ENCODE data around the gene UBE2A.

Gene UBE2A

DNA sequence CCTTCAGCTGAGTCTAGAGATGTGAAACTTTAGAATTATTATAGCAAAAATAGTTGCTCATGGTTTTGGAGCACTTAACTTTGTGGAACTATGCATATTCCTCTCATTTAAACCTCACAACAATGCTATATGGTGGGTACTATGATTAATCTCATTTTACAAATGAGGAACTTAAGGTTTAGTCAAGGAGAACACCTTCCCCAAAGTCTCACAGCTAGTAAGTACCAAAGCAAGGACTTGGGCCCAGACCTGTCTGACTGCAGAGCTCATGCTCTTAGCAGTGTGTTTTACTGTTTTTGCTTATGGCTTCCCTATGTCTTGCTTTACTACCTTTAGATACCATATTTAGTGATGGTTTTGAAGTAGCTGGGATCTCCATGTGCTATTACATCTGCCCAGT, 5.1 kb downstream of the UBE2A start:
- no peaks in the 10 kb centered on the region for H3K9me3 ChIP-seq (replicated peaks in 1 of 2; ENCODE audit: control insufficient read depth in 2 of 2, insufficient read depth in 1 of 2, low read depth in 1 of 2, low read length in 2 of 2)
- H3K36me3 ChIP-seq (replicated peaks in 1 of 2; ENCODE audit: control insufficient read depth in 2 of 2, insufficient read depth in 2 of 2, low read length in 2 of 2): peaks cover 0 to 27% of the 10 kb centered on the region in 2 donors
- H3K23ac ChIP-seq (ENCODE audit: low read depth, low read length, poor library complexity): no peak overlapping the region
- no peak overlapping the region for H4K91ac ChIP-seq (ENCODE audit: low read depth, low read length, poor library complexity)
- H3K18ac ChIP-seq (ENCODE audit: low read length): no peak overlapping the region
- no peak overlapping the region for H2AFZ ChIP-seq (ENCODE audit: low read length)
- H3K27me3 ChIP-seq (ENCODE audit: control insufficient read depth in 3 of 3, insufficient read depth in 3 of 3, low read depth in 1 of 3, low read length in 3 of 3): no peaks in the 10 kb centered on the region
- no peak overlapping the region for H3K27ac ChIP-seq (replicated peaks; ENCODE audit: low read length)
- no peak overlapping the region for H2BK120ac ChIP-seq (ENCODE audit: low read depth, low read length)
- H3K4me3 ChIP-seq (ENCODE audit: low read length in 2 of 2): no peak overlapping the region
- H2BK5ac ChIP-seq (ENCODE audit: low read length): no peak overlapping the region
- no peak overlapping the region for H2BK12ac ChIP-seq (ENCODE audit: low read length)
- no peak for DNase-seq (ENCODE audit: low spot score)
- H3K4ac ChIP-seq (ENCODE audit: low read length): no peak overlapping the region
- peaks cover 0 to 2% of the 10 kb centered on the region in 2 donors for H3K4me1 ChIP-seq (ENCODE audit: control insufficient read depth in 2 of 2, insufficient read depth in 1 of 2, low read depth in 1 of 2, low read length in 2 of 2)
- H2BK15ac ChIP-seq (ENCODE audit: low read length): no peak overlapping the region
- no peak overlapping the region for H2AK5ac ChIP-seq (ENCODE audit: low read depth, low read length)
- H3K79me1 ChIP-seq (ENCODE audit: low read depth, low read length): peaks cover 1% of the 10 kb centered on the region
- no peak overlapping the region for H3K14ac ChIP-seq (ENCODE audit: low read length)
- no peak overlapping the region for H4K8ac ChIP-seq (ENCODE audit: low read depth, low read length)
- no peak overlapping the region for H3K9ac ChIP-seq (ENCODE audit: low read depth, low read length, poor library complexity)
- H3K4me2 ChIP-seq (ENCODE audit: insufficient read depth, low read length, poor library complexity, severe bottlenecking): no peak overlapping the region

GRCh38 chrX:119583431-119584059, 9.2 kb downstream of the UBE2A start:
- Histone ChIP-seq H3K18ac (ENCODE audit: low read length) (no peak overlapping the region), H2BK120ac (ENCODE audit: low read depth, low read length) (no peak overlapping the region), H3K4me1 (ENCODE audit: control insufficient read depth in 2 of 2, insufficient read depth in 1 of 2, low read depth in 1 of 2, low read length in 2 of 2) (no peaks in the 10 kb centered on the region), H3K36me3 (replicated peaks in 1 of 2; ENCODE audit: control insufficient read depth in 2 of 2, insufficient read depth in 2 of 2, low read length in 2 of 2) (peaks cover 0 to 8% of the 10 kb centered on the region in 2 donors), H3K9me3 (replicated peaks in 1 of 2; ENCODE audit: control insufficient read depth in 2 of 2, insufficient read depth in 1 of 2, low read depth in 1 of 2, low read length in 2 of 2) (no peaks in the 10 kb centered on the region), H3K4me3 (ENCODE audit: low read length in 2 of 2) (no peak overlapping the region), H3K79me1 (ENCODE audit: low read depth, low read length) (no peaks in the 10 kb centered on the region), H2AK5ac (ENCODE audit: low read depth, low read length) (no peak overlapping the region), H3K27me3 (ENCODE audit: control insufficient read depth in 3 of 3, insufficient read depth in 3 of 3, low read depth in 1 of 3, low read length in 3 of 3) (no peaks in the 10 kb centered on the region), H3K14ac (ENCODE audit: low read length) (no peak overlapping the region), H2BK15ac (ENCODE audit: low read length) (no peak overlapping the region), H2BK12ac (ENCODE audit: low read length) (no peak overlapping the region), H3K4ac (ENCODE audit: low read length) (no peak overlapping the region), H3K23ac (ENCODE audit: low read depth, low read length, poor library complexity) (no peak overlapping the region), H2BK5ac (ENCODE audit: low read length) (no peak overlapping the region), H3K4me2 (ENCODE audit: insufficient read depth, low read length, poor library complexity, severe bottlenecking) (no peak overlapping the region), H3K27ac (replicated peaks; ENCODE audit: low read length) (no peak overlapping the region), H4K91ac (ENCODE audit: low read depth, low read length, poor library complexity) (no peak overlapping the region), H2AFZ (ENCODE audit: low read length) (no peak overlapping the region), H4K8ac (ENCODE audit: low read depth, low read length) (no peak overlapping the region), H3K9ac (ENCODE audit: low read depth, low read length, poor library complexity) (no peak overlapping the region)
- no peak for DNase-seq (ENCODE audit: low spot score)
- WGBS, 2 donors (ENCODE audit: extremely low coverage in 2 of 2, insufficient read length in 2 of 2, insufficient replicate concordance in 1 of 2): no CpG with 5 or more reads among the region's 2 CpGs

DNA sequence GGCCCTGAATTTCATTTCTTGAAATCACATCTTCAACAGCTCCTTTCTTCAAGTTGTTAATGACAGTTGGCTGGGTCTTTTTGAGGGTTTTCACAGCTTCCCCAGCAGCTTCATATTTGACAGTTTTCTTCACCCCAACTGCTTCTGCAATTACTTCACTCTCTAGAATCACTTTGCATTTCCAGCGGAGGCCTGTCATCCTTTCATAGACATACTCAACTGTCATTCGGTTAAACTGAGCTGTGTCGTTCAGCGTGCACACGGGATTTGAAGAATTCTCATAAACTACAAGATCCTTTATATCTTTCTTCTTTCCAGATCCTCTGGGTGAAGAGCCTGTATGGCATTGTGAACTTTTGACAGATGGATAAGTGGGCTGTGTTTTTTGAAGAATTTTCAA, 15.4 kb downstream of the UBE2A start:
- no peak overlapping the region for H4K8ac ChIP-seq (ENCODE audit: low read depth, low read length)
- no peak overlapping the region for H2AK5ac ChIP-seq (ENCODE audit: low read depth, low read length)
- DNase-seq (ENCODE audit: low spot score): no peak
- H2BK15ac ChIP-seq (ENCODE audit: low read length): no peak overlapping the region
- no peak overlapping the region for H3K4ac ChIP-seq (ENCODE audit: low read length)
- no peak overlapping the region for H2BK120ac ChIP-seq (ENCODE audit: low read depth, low read length)
- H2BK5ac ChIP-seq (ENCODE audit: low read length): no peak overlapping the region
- no peak overlapping the region for H3K4me2 ChIP-seq (ENCODE audit: insufficient read depth, low read length, poor library complexity, severe bottlenecking)
- H4K91ac ChIP-seq (ENCODE audit: low read depth, low read length, poor library complexity): no peak overlapping the region
- H3K9ac ChIP-seq (ENCODE audit: low read depth, low read length, poor library complexity): no peak overlapping the region
- WGBS, 2 donors (ENCODE audit: extremely low coverage in 2 of 2, insufficient read length in 2 of 2, insufficient replicate concordance in 1 of 2): no CpG with 5 or more reads among the region's 5 CpGs
- H3K9me3 ChIP-seq (replicated peaks in 1 of 2; ENCODE audit: control insufficient read depth in 2 of 2, insufficient read depth in 1 of 2, low read depth in 1 of 2, low read length in 2 of 2): no peaks in the 10 kb centered on the region
- H3K27me3 ChIP-seq (ENCODE audit: control insufficient read depth in 3 of 3, insufficient read depth in 3 of 3, low read depth in 1 of 3, low read length in 3 of 3): no peaks in the 10 kb centered on the region
- H3K4me1 ChIP-seq (ENCODE audit: control insufficient read depth in 2 of 2, insufficient read depth in 1 of 2, low read depth in 1 of 2, low read length in 2 of 2): no peaks in the 10 kb centered on the region
- H3K23ac ChIP-seq (ENCODE audit: low read depth, low read length, poor library complexity): no peak overlapping the region
- no peak overlapping the region for H3K4me3 ChIP-seq (ENCODE audit: low read length in 2 of 2)
- no peak overlapping the region for H3K14ac ChIP-seq (ENCODE audit: low read length)
- no peak overlapping the region for H2BK12ac ChIP-seq (ENCODE audit: low read length)
- no peaks in the 10 kb centered on the region for H3K79me1 ChIP-seq (ENCODE audit: low read depth, low read length)
- no peak overlapping the region for H2AFZ ChIP-seq (ENCODE audit: low read length)
- H3K36me3 ChIP-seq (replicated peaks in 1 of 2; ENCODE audit: control insufficient read depth in 2 of 2, insufficient read depth in 2 of 2, low read length in 2 of 2): peaks cover 6 to 50% of the 10 kb centered on the region in 2 donors
- H3K27ac ChIP-seq (replicated peaks; ENCODE audit: low read length): no peak overlapping the region
- H3K18ac ChIP-seq (ENCODE audit: low read length): no peak overlapping the region

- no peaks in the 10 kb centered on the region for H3K27me3 ChIP-seq (ENCODE audit: control insufficient read depth in 3 of 3, insufficient read depth in 3 of 3, low read depth in 1 of 3, low read length in 3 of 3)
- WGBS, 2 donors (ENCODE audit: extremely low coverage in 2 of 2, insufficient read length in 2 of 2, insufficient replicate concordance in 1 of 2): no CpG with 5 or more reads among the region's 9 CpGs
- no peak overlapping the region for H2AFZ ChIP-seq (ENCODE audit: low read length)
- no peak overlapping the region for H4K91ac ChIP-seq (ENCODE audit: low read depth, low read length, poor library complexity)
- H2BK15ac ChIP-seq (ENCODE audit: low read length): no peak overlapping the region
- H3K36me3 ChIP-seq (replicated peaks in 1 of 2; ENCODE audit: control insufficient read depth in 2 of 2, insufficient read depth in 2 of 2, low read length in 2 of 2): peaks cover 2 to 16% of the 10 kb centered on the region in 2 donors
- H2BK5ac ChIP-seq (ENCODE audit: low read length): no peak overlapping the region
- H3K18ac ChIP-seq (ENCODE audit: low read length): no peak overlapping the region
- no peaks in the 10 kb centered on the region for H3K9me3 ChIP-seq (replicated peaks in 1 of 2; ENCODE audit: control insufficient read depth in 2 of 2, insufficient read depth in 1 of 2, low read depth in 1 of 2, low read length in 2 of 2)
- no peak overlapping the region for H3K4me3 ChIP-seq (ENCODE audit: low read length in 2 of 2)
- no peak overlapping the region for H3K4ac ChIP-seq (ENCODE audit: low read length)
- H3K79me1 ChIP-seq (ENCODE audit: low read depth, low read length): peaks cover 3% of the 10 kb centered on the region
- H2BK120ac ChIP-seq (ENCODE audit: low read depth, low read length): no peak overlapping the region
- H3K23ac ChIP-seq (ENCODE audit: low read depth, low read length, poor library complexity): no peak overlapping the region
- H2BK12ac ChIP-seq (ENCODE audit: low read length): no peak overlapping the region
- H2AK5ac ChIP-seq (ENCODE audit: low read depth, low read length): no peak overlapping the region
- H3K4me2 ChIP-seq (ENCODE audit: insufficient read depth, low read length, poor library complexity, severe bottlenecking): no peak overlapping the region
- no peak for DNase-seq (ENCODE audit: low spot score)
- H3K14ac ChIP-seq (ENCODE audit: low read length): no peak overlapping the region
- no peak overlapping the region for H3K9ac ChIP-seq (ENCODE audit: low read depth, low read length, poor library complexity)
- no peaks in the 10 kb centered on the region for H3K4me1 ChIP-seq (ENCODE audit: control insufficient read depth in 2 of 2, insufficient read depth in 1 of 2, low read depth in 1 of 2, low read length in 2 of 2)
- H4K8ac ChIP-seq (ENCODE audit: low read depth, low read length): no peak overlapping the region
- H3K27ac ChIP-seq (replicated peaks; ENCODE audit: low read length): no peak overlapping the region
Observed at GRCh38 chrX:119602701-119603255, 28.4 kb downstream of the UBE2A start.
